Hepatocyte (in vitro differentiated cells): ENCODE results near the gene INPP5F.

Experiments
- EZH2 ChIP-seq: fragments of 200-600 bp; sonication (generic); IDR thresholded peaks from 2 replicates; pipeline ENCODE4 v1.6.1; 2016; ENCODE audit warnings: antibody characterized with exemption, mild to moderate bottlenecking, borderline replicate concordance
- TF ChIP-seq, protein P1 (sequence below): fragments of 200-600 bp; sonication (generic); IDR thresholded peaks from 2 replicates; pipeline ENCODE4 v1.5.1; 2016; ENCODE audit warnings: antibody characterized with exemption, mild to moderate bottlenecking; ENCODE audit not compliant: poor library complexity

DNA sequence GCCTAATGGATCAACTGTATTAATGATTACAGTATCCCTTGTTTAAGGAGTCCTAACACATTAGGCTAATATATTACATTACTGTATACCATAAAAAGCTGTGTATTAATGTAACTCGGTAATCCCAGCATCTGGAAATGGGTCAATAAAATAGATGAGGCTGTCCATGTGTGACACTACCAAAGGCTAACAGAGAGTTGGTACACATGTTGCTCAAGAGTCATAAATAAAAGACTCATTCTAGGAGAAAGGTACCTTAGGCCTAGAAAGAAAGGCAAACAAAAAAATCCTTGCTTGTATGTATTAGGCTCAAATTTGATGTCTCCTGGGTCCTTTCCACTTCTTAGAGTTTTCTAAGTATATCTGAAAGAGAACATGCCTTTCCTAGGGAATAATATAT is 132.2 kb downstream of the INPP5F start:
- TF ChIP-seq, protein P1, sequence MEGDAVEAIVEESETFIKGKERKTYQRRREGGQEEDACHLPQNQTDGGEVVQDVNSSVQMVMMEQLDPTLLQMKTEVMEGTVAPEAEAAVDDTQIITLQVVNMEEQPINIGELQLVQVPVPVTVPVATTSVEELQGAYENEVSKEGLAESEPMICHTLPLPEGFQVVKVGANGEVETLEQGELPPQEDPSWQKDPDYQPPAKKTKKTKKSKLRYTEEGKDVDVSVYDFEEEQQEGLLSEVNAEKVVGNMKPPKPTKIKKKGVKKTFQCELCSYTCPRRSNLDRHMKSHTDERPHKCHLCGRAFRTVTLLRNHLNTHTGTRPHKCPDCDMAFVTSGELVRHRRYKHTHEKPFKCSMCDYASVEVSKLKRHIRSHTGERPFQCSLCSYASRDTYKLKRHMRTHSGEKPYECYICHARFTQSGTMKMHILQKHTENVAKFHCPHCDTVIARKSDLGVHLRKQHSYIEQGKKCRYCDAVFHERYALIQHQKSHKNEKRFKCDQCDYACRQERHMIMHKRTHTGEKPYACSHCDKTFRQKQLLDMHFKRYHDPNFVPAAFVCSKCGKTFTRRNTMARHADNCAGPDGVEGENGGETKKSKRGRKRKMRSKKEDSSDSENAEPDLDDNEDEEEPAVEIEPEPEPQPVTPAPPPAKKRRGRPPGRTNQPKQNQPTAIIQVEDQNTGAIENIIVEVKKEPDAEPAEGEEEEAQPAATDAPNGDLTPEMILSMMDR = no peak
- no peak for TF ChIP-seq EZH2
